Measurements from ENCODE around the gene NOCT.

DNA sequence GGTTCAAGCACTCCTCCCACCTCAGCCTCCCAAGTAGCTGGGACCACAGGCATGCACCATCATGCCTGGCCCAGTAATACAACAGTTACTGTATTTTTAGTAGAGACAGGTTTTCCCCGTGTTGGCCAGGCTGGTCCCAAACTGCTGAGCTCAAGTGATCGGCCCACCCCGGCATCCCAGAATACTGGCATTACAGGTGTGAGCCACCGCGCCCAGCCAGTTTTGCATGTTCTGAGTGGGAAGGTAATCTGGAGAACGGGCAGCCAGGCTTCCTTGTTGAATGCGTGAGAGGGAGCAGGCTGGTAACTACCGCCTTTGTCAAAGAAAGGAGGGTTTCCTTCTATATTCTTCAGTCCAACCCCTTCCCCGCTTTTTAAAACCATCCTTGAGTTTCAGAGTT is 9.1 kb downstream of the NOCT start:
- TF ChIP-seq, protein P1, sequence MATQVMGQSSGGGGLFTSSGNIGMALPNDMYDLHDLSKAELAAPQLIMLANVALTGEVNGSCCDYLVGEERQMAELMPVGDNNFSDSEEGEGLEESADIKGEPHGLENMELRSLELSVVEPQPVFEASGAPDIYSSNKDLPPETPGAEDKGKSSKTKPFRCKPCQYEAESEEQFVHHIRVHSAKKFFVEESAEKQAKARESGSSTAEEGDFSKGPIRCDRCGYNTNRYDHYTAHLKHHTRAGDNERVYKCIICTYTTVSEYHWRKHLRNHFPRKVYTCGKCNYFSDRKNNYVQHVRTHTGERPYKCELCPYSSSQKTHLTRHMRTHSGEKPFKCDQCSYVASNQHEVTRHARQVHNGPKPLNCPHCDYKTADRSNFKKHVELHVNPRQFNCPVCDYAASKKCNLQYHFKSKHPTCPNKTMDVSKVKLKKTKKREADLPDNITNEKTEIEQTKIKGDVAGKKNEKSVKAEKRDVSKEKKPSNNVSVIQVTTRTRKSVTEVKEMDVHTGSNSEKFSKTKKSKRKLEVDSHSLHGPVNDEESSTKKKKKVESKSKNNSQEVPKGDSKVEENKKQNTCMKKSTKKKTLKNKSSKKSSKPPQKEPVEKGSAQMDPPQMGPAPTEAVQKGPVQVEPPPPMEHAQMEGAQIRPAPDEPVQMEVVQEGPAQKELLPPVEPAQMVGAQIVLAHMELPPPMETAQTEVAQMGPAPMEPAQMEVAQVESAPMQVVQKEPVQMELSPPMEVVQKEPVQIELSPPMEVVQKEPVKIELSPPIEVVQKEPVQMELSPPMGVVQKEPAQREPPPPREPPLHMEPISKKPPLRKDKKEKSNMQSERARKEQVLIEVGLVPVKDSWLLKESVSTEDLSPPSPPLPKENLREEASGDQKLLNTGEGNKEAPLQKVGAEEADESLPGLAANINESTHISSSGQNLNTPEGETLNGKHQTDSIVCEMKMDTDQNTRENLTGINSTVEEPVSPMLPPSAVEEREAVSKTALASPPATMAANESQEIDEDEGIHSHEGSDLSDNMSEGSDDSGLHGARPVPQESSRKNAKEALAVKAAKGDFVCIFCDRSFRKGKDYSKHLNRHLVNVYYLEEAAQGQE (IDR thresholded peaks at IDR 0.05; ENCODE audit: borderline replicate concordance) = no peak
- TF ChIP-seq, protein P2, sequence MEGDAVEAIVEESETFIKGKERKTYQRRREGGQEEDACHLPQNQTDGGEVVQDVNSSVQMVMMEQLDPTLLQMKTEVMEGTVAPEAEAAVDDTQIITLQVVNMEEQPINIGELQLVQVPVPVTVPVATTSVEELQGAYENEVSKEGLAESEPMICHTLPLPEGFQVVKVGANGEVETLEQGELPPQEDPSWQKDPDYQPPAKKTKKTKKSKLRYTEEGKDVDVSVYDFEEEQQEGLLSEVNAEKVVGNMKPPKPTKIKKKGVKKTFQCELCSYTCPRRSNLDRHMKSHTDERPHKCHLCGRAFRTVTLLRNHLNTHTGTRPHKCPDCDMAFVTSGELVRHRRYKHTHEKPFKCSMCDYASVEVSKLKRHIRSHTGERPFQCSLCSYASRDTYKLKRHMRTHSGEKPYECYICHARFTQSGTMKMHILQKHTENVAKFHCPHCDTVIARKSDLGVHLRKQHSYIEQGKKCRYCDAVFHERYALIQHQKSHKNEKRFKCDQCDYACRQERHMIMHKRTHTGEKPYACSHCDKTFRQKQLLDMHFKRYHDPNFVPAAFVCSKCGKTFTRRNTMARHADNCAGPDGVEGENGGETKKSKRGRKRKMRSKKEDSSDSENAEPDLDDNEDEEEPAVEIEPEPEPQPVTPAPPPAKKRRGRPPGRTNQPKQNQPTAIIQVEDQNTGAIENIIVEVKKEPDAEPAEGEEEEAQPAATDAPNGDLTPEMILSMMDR (IDR thresholded peaks at IDR 0.05; ENCODE audit: poor library complexity, severe bottlenecking) = no peak
- no peak for TF ChIP-seq POLR2AphosphoS5 (IDR thresholded peaks at IDR 0.05)
- TF ChIP-seq EZH2 (IDR thresholded peaks at IDR 0.05; ENCODE audit: borderline replicate concordance, insufficient read depth, low read length, poor library complexity, severe bottlenecking) = no peak
